ENCODE measurements around the gene HERC2. TPM values are rescaled to one million over a fixed set of nuclear protein-coding genes. Genes with fewer than 3 reads are reported as not detected.
A peak's percentile ranks its signal among the peaks of the same experiment; 100 is the strongest.

HERC2 gene
- total RNA-seq, 1 donor from 2014 or later, result 42.7 TPM

DNA sequence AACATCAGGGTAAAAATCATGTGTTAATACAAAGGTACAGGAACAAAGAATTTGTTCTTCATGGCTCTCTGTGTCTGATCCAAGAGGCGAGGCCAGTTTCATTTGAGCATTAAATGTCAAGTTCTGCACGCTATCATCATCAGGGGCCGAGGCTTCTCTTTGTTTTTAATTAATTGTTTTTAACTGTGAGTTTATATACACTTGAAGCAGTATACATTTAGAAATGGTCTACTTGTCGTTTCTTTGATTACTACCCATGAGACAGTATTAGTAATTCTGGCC, 201.7 kb downstream of the HERC2 start:
- Histone ChIP-seq H3K9me3 (no peaks in the 10 kb centered on the region), H3K4me1 (no peaks in the 10 kb centered on the region), H3K27ac (no peak overlapping the region), H3K4me3 (no peak overlapping the region), H3K36me3 (peaks cover 46 to 76% of the 10 kb centered on the region in 2 donors), H3K27me3 (no peaks in the 10 kb centered on the region)
- intact Hi-C loops (cut with DNase I), result no loop called here
- TF ChIP-seq, protein P1, sequence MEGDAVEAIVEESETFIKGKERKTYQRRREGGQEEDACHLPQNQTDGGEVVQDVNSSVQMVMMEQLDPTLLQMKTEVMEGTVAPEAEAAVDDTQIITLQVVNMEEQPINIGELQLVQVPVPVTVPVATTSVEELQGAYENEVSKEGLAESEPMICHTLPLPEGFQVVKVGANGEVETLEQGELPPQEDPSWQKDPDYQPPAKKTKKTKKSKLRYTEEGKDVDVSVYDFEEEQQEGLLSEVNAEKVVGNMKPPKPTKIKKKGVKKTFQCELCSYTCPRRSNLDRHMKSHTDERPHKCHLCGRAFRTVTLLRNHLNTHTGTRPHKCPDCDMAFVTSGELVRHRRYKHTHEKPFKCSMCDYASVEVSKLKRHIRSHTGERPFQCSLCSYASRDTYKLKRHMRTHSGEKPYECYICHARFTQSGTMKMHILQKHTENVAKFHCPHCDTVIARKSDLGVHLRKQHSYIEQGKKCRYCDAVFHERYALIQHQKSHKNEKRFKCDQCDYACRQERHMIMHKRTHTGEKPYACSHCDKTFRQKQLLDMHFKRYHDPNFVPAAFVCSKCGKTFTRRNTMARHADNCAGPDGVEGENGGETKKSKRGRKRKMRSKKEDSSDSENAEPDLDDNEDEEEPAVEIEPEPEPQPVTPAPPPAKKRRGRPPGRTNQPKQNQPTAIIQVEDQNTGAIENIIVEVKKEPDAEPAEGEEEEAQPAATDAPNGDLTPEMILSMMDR (IDR thresholded peaks at IDR 0.05), result no peak
- DNase-seq (ENCODE audit: low spot score in 2 of 2), result no peak

DNA sequence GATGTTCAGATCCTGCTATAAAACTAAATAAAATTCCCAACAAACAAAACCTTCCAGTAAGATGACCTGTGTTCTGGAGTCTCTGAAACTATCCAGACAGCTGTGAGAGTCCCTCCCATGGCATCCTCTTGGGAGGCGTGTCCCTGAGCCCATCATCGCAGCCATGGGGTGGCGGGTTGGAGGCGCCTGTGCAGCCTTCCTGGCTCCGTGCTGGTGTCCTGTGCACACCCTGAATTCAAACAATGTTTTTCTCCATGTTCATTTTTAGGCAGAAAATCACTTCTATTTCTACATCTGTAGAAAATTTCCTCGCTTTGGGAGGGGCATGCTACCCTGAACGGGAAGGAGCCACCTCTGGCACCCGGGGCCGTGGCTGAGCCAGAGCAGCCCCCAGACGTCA, 203.4 kb downstream of the HERC2 start:
- no peaks in the 10 kb centered on the region for H3K27me3 ChIP-seq
- DNase-seq (ENCODE audit: low spot score in 2 of 2), result peak in 1 of 2 donors; percentile 50
- H3K4me3 ChIP-seq, result no peak overlapping the region
- H3K4me1 ChIP-seq, result no peaks in the 10 kb centered on the region
- no peak overlapping the region for H3K27ac ChIP-seq
- peaks cover 52 to 81% of the 10 kb centered on the region in 2 donors for H3K36me3 ChIP-seq
- TF ChIP-seq, protein P1 (IDR thresholded peaks at IDR 0.05), result no peak
- intact Hi-C loops (cut with DNase I), result no loop called here
- no peaks in the 10 kb centered on the region for H3K9me3 ChIP-seq

DNA sequence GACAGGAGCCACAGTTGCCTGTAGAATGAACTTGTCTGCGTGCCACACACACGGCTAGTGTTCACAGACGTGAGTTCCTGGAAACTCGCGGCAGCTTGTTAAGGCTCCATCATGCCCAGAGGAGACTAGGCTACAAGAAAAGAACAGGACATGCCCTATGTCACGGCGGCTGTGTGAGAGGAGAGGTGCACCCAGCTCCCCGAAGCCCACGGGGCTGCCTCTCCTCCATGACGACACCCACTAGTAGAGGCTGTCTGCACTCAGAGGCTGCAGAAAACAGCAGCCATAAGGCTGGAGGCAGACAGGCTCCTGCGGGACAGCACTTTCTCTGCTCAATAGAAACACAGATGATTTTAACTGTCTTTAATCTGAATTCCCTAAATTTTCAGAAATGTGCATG, 203.9 kb downstream of the HERC2 start:
- no peaks in the 10 kb centered on the region for H3K27me3 ChIP-seq
- intact Hi-C loops (cut with DNase I), result no loop called here
- peak in 1 of 2 donors; percentile 24 for DNase-seq (ENCODE audit: low spot score in 2 of 2)
- H3K4me1 ChIP-seq, result no peaks in the 10 kb centered on the region
- H3K36me3 ChIP-seq, result peaks cover 56 to 85% of the 10 kb centered on the region in 2 donors
- H3K9me3 ChIP-seq, result no peaks in the 10 kb centered on the region
- TF ChIP-seq, protein P1 (IDR thresholded peaks at IDR 0.05), result no peak
- no peak overlapping the region for H3K27ac ChIP-seq
- H3K4me3 ChIP-seq, result no peak overlapping the region

DNA sequence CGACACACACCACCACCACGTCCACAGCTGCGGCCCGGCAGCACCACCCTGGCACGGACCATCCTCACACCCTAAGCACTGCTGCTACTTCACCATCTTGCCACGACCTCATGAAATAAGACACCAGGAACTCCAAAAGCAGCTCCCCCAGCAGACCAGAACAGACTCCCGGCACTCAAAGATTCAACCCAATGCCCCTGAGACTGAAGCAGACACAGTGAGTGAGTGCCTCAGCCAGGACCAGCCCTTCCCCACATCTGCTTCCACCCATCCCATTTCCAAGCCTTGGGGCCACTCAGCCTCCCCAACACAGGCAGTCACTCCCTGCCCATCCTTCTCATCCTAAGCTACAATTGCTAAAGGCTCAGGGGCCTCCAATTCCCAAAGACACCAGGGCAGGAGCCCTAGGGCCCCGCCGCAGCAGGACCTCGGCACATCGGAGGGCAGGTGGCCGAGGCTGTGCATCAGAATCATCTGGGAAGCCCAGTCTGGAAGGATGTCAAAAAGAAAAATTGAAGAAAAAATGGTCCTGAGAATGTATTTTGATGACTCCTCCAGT, 204.5 kb downstream of the HERC2 start:
- DNase-seq (ENCODE audit: low spot score in 2 of 2), result no peak
- H3K4me1 ChIP-seq, result no peaks in the 10 kb centered on the region
- peaks cover 60 to 90% of the 10 kb centered on the region in 2 donors for H3K36me3 ChIP-seq
- no peaks in the 10 kb centered on the region for H3K9me3 ChIP-seq
- intact Hi-C loops (cut with DNase I), result no loop called here
- H3K27me3 ChIP-seq, result no peaks in the 10 kb centered on the region
- TF ChIP-seq, protein P1 (IDR thresholded peaks at IDR 0.05), result no peak
- H3K27ac ChIP-seq, result no peak overlapping the region
- H3K4me3 ChIP-seq, result no peak overlapping the region

DNA sequence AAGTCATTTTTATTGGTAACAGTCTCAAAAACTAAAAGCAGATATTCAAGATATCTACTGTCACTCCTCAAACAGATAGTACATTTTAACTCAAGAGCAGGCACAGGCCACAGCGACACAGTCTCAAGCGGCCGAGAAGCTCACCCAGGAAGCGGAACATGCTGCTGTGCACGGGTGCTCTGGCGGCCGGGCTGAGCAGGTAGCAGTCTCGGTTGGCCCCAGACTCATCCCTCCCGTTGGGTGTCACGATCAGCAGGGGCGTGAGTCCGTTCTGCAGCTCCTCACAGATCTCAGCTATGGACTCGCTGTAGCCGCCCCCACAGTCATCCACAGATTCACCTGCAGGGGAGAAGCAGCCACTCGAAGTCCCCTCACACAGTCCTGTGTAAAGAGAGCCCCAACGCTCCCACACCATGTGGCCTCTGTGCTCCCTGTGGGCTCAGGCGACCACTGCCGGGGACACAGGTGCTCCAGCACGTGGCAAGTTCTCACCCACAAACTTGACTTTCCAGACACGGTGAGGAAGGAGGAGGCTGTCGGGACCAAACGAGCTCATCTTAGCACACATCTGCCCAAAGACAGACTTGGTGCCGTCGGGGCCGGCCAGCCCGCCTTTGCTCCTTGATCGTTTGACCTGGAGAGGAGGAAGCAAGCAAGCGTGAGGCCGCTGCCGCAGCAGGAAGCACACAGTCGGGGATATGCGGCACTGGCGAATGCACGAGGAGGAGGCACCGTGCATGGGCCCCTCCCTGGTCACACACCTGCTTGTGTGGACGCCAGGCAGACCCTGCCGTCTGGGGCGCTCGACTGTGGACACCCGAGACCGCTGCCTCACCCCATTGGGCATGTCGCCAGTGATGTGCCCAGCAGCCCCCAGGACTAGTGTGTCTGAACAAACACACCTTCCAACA, 205.2 kb downstream of the HERC2 start:
- no peaks in the 10 kb centered on the region for H3K4me1 ChIP-seq
- TF ChIP-seq, protein P1 (IDR thresholded peaks at IDR 0.05), result no peak
- no peak overlapping the region for H3K4me3 ChIP-seq
- DNase-seq (ENCODE audit: low spot score in 2 of 2), result peak in 1 of 2 donors; percentile 57
- no peaks in the 10 kb centered on the region for H3K27me3 ChIP-seq
- no peak overlapping the region for H3K27ac ChIP-seq
- intact Hi-C loops (cut with DNase I), result no loop called here
- peaks cover 66 to 92% of the 10 kb centered on the region in 2 donors for H3K36me3 ChIP-seq
- no peaks in the 10 kb centered on the region for H3K9me3 ChIP-seq
